Vagina (tissue), 2 donors: Measurements from ENCODE around the gene SMOC1.

Experiments
- POLR2A ChIP-seq, 2 donors: fragments of 450-650 bp; IDR thresholded peaks; one replicate each; pipeline ENCODE4 v1.6.1; 2017; ENCODE audit warnings: antibody characterized with exemption in 2 of 2, mild to moderate bottlenecking in 2 of 2, moderate library complexity in 2 of 2
- POLR2AphosphoS5 ChIP-seq, 2 donors: sonication (generic); formaldehyde crosslinking; IDR thresholded peaks; one replicate each; pipeline ENCODE4 v1.9.0; 2017; ENCODE audit warnings: antibody characterized with exemption in 2 of 2, mild to moderate bottlenecking in 2 of 2, low read depth in 1 of 2; ENCODE audit not compliant: insufficient read depth in 1 of 2
- TF ChIP-seq, protein P1 (sequence below), 3 experiments: fragments of 450-650 bp in 2 of 3; fragments of 200-600 bp in 1 of 3; sonication (generic) in 1 of 3; IDR thresholded peaks; one replicate each; pipeline ENCODE4 v1.5.1; 2017 to 2019; ENCODE audit warnings: antibody characterized with exemption in 3 of 3, mild to moderate bottlenecking in 2 of 3, moderate library complexity in 2 of 3

DNA sequence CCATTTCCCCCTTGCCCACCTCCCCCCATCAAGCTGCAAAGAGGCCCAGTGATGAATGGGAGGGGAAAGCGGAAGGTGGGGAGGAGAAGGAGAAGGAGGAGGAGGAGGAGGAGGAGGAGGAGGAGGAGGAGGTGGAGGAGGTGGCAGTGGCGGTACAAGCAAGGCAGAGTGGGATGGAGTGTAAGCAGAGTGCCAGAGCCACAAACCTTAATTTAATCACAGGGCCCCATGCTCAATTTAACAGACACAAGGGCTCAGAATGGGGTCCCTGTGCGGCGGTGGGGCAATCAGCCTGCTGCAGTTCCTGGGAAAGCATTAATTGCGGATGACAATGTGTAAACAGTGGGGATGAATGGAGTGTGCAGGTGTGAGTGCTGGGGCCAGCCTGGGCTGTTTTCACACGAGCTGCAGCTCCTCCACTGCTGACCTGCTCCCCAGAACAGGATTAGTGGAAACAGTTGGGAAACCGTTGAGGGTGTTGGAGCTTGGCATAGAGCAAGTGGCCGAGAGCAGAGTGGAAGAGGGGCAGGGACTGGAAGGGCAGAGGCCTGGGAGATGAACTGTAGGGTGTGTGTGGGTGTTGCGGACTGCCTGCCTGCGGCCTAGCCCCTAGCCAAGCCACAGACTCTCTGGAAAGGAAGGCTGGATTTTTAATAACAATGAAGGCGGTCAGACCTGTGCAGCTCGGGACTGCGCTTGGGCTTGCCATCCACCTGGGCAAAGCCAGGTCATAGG is 36.4 kb upstream of the SMOC1 start:
- TF ChIP-seq, protein P1, sequence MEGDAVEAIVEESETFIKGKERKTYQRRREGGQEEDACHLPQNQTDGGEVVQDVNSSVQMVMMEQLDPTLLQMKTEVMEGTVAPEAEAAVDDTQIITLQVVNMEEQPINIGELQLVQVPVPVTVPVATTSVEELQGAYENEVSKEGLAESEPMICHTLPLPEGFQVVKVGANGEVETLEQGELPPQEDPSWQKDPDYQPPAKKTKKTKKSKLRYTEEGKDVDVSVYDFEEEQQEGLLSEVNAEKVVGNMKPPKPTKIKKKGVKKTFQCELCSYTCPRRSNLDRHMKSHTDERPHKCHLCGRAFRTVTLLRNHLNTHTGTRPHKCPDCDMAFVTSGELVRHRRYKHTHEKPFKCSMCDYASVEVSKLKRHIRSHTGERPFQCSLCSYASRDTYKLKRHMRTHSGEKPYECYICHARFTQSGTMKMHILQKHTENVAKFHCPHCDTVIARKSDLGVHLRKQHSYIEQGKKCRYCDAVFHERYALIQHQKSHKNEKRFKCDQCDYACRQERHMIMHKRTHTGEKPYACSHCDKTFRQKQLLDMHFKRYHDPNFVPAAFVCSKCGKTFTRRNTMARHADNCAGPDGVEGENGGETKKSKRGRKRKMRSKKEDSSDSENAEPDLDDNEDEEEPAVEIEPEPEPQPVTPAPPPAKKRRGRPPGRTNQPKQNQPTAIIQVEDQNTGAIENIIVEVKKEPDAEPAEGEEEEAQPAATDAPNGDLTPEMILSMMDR (IDR thresholded peaks at IDR 0.05) = no peak
- TF ChIP-seq POLR2AphosphoS5 (IDR thresholded peaks at IDR 0.05; ENCODE audit: insufficient read depth in 1 of 2, low read depth in 1 of 2) (no peak), POLR2A (IDR thresholded peaks at IDR 0.05) (no peak)
